ENCODE measurements around the gene FGF2.
A peak's percentile ranks its signal among the peaks of the same experiment; 100 is the strongest.
"Not testable (repeated sequence)": the region's sequence is repeated elsewhere in the genome, so short reads cannot be mapped to it uniquely, and the experiment has no call there.

Gene FGF2

DNA sequence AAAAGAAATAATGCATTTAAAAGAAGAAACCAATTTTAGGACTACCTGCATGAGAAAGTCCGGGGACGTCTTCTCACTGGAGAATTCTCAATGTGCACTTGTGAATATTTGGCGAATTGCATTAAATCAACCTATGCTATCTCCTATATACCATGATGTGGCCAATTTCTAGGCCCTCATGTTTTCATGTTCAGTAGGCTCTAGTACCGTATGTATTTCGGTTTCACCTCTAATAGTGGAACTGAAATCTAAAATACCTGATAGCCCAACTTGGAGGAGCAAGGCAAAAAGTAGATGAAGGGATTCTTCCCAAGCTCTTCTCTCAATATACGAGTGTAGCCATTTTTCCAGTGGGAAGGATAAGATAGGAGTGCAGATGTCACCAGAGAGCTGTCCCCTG is 11.4 kb upstream of the FGF2 start:
- no peak for DNase-seq

DNA sequence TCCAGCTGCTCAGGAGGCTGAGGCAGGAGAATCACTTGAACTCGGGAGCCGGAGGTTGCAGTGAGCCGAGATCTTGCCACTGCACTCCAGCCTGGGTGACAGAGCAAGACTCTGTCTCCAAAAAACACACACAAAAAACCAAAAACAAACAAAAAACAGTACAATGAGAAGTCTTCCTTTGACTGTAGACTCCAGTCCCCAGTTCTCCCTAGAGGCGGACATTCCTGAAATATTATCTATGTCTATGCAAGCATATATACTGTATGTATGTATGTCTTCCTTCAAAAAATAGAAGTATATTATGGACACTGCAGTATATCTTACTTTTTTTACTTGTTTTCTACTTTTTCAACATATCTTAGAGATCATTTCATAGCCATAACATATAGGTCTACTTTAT is 10.2 kb upstream of the FGF2 start:
- DNase-seq = no peak

DNA sequence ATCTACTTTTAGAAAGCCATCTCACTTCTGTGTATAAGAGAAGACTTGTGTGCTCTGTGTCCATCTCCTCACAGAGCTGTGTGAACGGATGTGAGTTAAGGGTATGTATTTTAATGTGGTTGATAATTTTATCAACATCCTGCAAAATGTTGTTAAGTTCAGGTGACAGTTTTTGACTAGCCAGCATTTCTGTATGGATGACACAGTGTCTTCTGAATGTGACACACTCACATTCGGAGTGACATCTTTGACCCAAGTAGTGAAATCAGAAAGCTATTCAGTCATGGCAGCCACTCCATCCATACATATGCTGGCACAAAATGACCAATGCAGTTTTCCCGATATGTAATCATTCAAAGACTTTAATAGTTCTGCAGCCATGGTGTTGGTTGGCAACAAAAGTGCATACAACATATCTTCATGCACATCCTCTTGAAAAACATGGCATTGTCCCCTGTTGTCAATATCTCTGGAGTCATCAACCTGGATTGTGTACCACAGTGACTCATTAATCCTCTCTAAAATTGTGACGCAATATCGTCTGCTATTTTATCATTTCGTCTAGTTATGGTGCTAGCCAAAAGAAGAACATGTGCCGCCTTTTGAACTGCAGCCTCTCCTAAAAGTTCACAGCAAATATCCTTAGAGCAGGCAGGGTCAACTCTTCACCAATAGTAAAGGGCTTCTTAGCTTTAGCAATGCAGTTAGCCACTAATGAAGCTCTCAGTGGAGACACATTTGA is 6.8 kb upstream of the FGF2 start:
- DNase-seq = no peak

DNA sequence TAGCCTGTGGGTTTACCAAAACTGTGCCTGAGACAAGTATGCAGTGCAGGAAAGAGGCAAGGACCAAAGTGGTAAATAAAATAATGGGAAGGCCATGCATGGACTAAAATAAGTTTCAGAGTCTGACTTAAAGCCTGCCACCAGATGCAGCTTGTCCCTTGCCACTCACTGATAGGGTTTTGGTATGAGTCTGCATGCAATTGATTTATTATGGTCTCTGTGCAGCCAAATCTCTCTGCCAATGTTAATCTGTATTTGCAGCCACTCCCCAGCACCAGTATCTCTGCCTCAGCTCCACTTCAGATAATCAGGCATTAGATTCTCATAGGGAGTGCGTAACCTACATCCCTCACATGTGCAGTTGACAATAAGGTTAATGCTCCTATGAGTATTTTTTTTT is 5.5 kb upstream of the FGF2 start:
- no peak for DNase-seq

DNA sequence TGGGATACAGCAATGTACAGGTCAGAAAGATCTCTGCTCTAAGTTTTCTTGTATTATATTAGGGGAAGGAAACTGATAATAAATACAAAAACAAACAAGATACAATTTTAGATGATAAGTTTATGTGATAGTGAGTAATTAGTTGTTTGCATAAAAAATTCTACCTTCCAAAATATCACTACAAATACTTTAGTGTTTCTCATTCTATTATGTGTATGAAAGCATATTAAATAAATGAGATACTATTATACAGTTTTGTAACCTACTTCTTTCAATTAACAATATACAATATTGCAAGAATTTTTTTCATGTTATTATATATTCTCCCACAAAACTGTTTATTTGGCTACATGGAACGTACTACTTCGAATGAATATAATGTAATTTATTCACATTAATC is 4.2 kb upstream of the FGF2 start:
- DNase-seq = no peak

DNA sequence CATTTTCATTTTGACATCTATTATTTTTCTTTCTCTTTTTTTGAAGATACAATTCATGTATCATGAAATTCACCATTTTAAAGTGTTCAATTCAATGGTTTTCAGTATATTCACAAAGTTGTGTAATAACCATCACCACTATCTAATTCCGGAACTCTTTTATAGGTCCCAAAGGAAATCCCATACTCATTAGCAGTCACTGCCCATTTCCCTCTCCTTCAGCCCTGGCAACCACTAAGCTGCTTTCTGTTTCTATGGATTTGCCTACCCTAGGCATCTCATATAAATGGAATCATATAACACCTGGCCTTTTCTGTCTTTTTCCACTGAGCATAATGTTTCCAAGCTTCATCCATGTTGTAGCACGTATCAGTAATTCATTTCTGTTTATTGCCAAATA is 3.2 kb upstream of the FGF2 start:
- DNase-seq = no peak

DNA sequence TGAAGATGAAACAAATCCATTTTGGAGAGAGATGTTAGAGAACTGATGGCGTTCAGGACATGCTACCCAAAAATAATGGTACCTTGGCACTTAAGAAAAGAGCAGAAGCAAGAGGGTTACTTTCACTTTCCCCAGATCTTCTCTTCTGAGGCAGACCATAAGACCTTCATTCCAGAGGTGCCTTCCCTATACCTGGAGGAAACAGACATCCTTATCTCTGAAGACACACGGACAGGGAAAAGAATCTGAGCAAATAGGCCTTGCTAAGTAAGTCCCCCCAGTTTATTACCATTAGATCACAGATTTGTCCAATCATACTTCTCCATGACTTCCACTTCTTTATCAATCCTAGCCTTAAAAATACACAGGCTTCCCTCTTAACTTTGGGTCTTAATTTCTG is 2.0 kb upstream of the FGF2 start:
- DNase-seq = no peak

DNA sequence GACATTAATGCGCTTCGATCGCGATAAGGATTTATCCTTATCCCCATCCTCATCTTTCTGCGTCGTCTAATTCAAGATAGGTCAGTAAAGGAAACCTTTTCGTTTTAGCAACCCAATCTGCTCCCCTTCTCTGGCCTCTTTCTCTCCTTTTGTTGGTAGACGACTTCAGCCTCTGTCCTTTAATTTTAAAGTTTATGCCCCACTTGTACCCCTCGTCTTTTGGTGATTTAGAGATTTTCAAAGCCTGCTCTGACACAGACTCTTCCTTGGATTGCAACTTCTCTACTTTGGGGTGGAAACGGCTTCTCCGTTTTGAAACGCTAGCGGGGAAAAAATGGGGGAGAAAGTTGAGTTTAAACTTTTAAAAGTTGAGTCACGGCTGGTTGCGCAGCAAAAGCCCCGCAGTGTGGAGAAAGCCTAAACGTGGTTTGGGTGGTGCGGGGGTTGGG is 528 bp upstream of the FGF2 start:
- DNase-seq = no peak

DNA sequence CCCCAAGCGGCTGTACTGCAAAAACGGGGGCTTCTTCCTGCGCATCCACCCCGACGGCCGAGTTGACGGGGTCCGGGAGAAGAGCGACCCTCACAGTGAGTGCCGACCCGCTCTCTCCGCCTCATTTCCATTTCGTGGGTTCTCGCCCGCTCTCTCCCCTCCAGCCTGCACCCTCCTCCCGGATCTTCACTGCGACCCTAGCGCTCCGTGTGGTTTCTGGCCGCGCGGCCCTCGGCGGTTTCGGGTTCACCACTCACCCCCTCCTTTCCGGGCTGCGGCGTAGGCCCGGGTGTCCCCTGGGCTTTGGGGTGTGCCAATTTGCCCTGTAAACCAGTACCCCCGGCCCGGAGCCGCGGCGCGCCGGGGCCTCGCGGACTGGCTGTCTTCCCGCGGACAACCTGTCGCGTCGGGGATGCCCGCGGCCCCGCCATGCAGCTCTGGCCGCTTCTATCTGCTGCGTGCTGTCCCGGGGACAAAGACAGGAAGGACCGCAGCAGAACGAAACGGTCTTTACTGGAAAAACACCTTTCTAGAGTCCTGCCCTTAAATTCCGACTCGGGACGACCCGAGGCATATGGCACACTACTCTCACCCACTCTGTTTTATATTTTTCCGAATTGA is 737 bp downstream of the FGF2 start:
- DNase-seq = peak; percentile 4

DNA sequence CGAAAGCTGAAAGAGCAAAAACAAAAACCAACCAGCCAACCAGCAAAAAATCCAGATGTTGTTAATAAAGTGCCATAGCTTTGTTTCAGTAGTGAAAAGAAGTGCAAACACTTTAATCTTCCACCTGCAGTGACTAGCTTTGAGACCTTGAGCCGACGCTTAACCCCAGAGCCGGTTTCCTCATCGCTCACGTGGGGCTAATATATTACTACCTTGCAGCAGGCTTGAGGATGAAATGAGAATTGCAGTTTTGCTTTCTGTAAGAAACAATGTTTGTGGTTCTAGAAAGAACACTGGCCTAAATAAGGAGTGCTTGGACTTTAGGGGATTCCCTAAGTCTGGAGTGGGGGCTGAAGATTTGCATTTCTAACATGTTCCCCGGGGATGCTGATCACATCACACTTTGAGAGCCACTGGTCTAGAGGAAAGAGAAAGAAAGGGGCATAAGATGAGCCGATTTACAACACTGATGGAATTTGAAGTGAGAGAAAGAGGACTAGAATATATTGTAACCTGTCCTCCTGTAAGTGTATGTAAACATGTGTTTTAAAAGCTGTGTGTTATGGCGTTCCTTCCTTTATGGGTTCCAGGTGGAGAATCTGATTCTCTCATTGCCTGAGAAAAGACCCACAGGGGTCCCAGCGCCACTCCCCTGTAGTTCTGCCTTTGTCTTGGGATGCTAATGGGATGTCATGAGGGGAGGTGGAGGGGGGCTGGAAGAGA is 1.4 kb downstream of the FGF2 start:
- peak; percentile 3 for DNase-seq

DNA sequence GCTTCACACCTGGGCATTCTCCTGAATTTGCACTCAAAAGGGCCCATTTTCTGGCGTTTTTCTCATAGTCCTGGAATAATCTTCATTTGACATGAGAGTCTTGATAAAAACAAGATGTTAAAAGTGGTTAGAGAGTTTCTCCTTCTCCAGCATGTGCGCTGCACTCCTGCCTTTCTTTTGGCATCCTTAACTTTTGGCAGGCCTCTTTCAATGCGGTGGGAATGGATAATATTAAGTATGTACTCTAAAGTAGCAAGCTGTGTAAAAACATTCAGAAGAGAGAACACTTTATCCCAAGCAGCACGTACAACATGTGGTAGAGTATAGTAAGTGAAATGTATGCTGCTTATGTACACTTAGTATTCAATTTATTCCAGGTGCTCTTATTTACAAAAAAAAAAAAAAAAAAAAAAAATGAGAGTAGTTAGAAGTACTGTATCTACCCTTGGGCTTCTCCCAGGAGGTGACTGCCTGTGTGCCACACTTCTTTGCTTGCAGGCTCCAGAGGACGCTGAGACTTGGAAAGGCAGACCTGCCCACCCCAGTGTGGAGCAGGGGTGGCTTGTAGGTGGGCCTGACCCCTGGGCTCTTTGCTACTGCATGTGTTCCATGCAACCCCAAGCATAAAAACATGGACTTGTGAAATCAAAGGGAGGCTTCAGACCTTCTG is 3.9 kb downstream of the FGF2 start:
- no peak for DNase-seq

DNA sequence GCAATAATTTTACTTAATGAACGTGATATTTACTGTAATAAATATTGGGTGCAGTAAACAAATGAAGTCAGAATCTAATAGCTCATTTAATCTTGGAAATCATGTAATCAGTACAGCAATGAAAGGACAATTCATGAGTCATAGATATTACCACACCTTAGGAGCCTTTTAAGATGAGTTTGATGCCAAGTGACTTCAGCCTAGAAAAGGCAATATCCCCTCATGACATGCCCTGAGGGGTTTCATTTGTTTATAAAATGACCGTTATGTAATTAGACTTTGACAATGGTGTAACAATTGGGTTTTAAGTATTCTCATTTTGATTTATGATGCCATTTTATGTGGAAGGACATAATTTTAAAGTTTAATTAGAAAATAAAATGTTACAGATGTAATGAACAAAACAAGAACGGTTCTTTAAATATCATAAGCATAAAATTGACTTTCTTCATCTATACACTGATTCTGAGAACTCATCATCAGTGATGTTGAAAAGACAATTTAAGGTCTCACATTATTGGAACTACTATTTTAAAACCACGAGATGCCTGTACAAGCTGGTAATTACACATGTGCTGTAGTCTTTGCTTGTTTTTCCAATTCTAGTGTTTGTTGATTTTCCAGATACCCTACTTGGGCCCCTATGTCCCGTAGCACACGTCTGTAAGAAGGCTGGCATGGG is 5.0 kb downstream of the FGF2 start:
- DNase-seq = no peak

DNA sequence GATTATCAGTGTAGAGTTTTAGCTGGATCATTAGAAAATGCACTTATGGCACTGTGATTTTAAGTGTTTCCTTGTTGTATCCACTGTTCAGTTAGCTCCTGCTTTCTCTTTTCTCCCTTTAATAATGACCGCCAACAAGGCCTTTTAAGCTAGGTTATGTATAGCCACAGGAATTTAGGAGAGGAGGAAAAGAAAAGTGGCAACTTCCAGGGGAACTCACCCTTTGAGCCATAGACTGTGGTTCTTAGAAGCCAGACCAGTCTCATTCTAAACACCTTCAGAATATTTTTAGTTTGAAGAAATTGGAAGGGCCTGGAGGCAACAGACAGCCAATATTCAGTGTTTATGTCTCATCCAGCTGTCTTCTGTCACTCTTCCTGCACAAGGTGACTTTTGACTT is 6.1 kb downstream of the FGF2 start:
- no peak for DNase-seq

DNA sequence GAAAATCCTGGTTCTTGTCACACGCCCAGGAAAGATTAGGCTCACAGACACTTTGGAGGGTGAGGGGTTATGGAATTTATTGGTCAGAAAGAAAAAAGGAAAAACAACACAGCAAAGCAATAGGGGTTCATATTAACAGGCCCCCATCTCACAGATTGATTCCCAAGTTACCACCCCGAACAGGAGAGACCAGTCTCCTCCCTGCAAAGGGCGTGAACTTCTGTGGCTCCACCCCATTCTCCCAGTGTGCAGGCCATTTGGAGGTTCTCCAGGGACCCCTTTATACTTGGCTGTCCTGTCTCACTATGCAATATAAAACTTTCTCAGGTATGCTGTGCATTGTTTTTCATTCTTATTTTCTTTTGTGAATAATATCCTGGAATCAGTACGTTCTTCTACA is 7.4 kb downstream of the FGF2 start:
- no peak for DNase-seq

DNA sequence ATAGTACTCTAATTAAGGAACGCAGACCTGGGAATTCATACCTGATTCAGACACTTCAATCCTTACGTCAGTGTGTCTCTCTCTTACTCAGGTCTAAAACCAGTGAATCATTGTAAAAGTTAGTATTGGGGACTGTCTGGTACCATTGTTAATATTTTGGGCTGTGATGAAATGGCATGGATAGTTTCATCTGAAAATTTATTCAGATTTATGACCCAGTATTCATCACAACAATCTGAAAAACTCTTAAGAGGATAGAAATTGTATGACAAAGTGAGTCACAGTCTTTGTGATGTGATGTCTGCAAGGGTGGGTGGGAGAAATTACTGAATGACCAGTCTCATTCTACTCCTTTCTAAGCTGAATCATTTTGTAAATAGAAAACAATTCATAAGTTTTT is 10.3 kb downstream of the FGF2 start:
- no peak for DNase-seq

DNA sequence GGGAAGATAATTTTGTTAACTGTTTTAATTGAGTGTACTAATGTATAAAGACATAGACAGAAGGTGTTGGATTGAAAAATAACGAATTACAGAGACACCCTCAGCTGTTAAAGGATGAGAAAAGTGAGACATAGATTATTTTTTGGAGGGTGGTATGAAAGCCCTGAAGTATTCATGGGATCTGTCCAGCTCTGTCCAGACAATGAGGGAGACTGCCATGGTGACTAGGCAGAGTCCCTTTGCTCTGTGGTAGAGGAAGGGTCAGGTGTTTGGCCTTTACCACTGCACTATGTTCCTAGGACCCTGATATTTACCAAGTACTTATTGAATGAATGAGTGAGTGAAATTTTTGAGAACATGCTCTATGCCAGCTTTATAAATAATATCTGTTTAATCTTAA is 11.4 kb downstream of the FGF2 start:
- DNase-seq = no peak

DNA sequence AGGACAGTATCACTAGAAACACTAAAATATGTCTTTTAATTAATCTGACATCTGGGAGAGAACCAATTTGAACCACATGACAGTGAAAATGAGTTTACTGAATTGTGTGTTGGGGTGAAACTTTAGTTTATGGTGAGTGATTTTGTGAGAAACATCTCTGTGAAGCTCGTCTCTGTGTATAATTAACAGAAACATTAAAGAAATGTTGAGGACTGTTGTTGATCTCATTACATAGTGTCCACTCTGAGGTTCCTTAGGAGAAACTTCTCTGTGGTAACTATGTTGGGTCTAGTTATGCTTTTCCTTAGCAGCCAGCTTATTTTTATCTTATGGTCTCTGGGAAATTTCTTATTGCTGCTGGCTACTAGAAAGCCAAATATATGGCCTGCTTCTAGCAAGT is 15.8 kb downstream of the FGF2 start:
- no peak for DNase-seq

DNA sequence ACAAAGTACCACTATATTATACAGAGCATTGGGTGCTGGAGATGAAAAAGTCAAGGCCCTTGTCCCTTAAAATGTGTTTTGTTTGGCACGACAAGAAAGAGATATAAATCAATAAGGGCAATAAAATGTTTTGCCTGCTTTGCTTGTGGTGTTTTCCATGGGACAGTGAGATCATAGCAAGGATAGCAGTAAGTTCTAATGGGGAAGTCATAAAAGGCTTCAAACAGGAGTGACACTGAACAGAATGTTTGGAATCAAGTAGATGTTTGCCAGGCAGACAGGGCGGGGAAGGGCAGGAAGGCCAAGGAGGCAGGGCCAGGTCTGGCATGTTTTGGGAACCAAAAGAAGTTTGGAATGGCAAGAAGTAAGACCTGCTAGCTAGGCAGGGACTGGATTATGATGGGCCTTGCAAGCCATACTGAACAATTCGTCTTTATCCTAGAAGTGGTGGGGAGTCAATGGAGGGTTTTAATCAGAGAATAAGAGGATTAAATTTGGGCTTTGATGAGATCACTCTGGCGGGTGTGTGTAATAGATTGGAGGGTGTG is 16.4 kb downstream of the FGF2 start:
- no peak for DNase-seq

DNA sequence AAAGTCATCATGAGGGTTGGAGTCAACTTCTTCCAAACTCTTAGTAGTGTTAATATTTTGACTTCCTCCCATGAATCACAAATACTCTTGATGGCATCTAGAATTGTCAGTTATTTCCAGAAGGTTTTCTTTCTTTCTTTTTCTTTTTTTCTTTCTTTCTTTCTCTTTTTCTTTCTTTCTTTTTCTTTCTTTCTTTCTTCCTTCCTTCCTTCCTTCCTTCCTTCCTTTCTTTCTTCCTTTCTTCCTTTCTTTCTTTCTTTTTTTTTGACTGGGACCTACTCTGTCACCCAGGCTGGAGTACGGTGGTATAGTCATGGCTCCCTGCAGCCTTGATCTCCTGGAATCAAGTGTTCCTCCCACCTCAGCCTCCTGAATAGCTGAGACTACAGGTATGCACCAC is 17.8 kb downstream of the FGF2 start:
- DNase-seq = not testable (repeated sequence)

DNA sequence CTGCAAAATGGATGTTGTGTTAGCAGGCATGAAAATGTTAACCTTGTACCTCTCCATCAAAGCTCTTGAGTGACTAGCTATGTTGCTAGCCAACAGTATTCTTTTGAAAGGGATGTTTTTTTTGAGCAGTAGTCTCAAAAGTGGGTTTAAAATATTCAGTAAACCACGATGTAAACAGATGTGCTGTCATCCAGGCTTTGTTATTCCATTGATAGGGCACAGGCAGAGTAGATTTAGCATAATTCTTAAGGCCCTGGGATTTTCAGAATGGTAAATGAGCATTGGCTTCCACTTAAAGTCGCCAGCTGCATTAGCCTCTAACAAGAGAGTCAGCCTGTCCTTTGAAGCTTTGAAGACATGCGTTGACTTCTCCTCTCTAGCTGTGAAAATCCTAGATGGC is 18.4 kb downstream of the FGF2 start:
- DNase-seq = no peak

DNA sequence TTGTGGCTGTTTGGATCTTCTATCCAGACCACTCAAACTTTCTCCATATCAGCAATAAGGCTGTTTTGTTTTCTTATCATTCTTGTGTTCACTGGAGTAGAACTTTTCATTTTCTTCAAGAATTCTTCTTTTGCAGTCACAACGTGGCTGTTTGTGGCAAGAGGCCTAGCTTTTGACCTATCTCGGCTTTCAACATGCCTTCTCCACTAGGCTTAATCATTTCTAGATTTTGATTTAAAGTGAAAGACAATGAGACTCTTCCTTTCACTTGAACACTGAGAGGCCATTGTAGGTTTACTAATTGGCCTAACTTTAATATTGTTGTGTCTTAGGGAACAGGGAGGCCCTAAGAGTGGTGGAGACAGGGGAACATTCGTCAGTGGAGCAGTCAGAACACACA is 19.1 kb downstream of the FGF2 start:
- no peak for DNase-seq

DNA sequence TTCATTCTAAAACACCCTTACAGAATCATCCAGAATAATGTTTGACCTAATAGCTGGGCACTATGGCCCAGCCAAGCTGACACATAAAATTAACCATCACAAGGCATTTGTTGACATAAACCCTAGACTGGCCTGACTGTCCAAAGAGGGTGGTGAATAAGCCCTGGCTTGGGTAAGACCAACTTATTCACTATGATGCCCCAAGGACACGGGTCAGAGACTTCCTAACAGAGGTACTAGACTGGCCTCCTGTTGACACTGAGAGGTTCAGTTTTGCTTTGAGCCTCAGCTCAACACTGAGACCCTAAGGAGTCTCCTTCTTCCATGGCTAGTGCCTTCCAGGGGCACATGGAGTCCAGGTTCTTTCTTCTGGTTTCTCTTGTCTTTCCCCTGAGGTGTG is 21.3 kb downstream of the FGF2 start:
- DNase-seq = no peak

DNA sequence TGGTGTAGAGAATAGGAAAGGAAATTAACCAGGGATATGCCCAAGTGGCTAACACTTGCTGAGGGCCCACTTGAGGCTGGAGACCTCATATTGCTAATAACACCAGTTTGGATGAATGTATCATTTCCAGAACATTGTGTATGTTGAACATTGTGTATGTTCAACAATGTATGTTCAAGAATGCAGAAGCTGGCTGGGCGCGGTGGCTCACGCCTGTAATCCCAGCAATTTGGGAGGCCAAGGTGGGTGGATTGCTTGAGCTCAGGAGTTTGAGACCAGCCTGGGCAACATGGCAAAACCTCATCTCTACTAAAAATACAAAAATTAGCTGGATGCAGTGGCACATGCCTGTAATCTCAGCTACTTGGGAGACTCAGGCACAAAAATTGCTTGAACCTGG is 23.2 kb downstream of the FGF2 start:
- DNase-seq = not testable (repeated sequence)

All from T-helper 9 cell (primary cell).